Putamen (tissue), 1 donor: ENCODE results near the gene STAT4.
"Not testable (repeated sequence)": the region's sequence is repeated elsewhere in the genome, so short reads cannot be mapped to it uniquely, and the experiment has no call there.

ENCODE experiments used
- DNase-seq: peaks from one replicate; pipeline ENCODE4 v3.0.0-alpha.2; 2016; ENCODE audit warnings: low spot score

STAT4 gene

GRCh38 chr2:191013932-191014652 is 136.7 kb downstream of the STAT4 start, which contains the start of gene STAT1:
TSS of gene STAT1 (minus strand) at chr2:191014171. CDS start at chr2:191010003, 4,168 bp downstream.
- peak; percentile 92 for DNase-seq

GRCh38 chr2:191013682-191013931 is 137.2 kb downstream of the STAT4 start:
- no peak for DNase-seq

GRCh38 chr2:191012845-191013681 is 137.7 kb downstream of the STAT4 start:
- DNase-seq = no peak

GRCh38 chr2:191012346-191012745 is 138.4 kb downstream of the STAT4 start:
- DNase-seq = no peak

- DNase-seq = no peak
Measured at GRCh38 chr2:191010887-191011885, 139.6 kb downstream of the STAT4 start.

GRCh38 chr2:191009541-191010374 is 141.0 kb downstream of the STAT4 start:
- DNase-seq = no peak

GRCh38 chr2:191008286-191008685 is 142.5 kb downstream of the STAT4 start:
- DNase-seq = no peak

- no peak for DNase-seq
Measured at GRCh38 chr2:191006997-191007783, 143.6 kb downstream of the STAT4 start.

GRCh38 chr2:191006297-191006696 is 144.5 kb downstream of the STAT4 start:
- no peak for DNase-seq

GRCh38 chr2:191003405-191004309 is 147.1 kb downstream of the STAT4 start:
- DNase-seq = no peak

GRCh38 chr2:191001624-191002023 is 149.2 kb downstream of the STAT4 start:
- no peak for DNase-seq

GRCh38 chr2:191001032-191001431 is 149.8 kb downstream of the STAT4 start:
- DNase-seq = no peak

GRCh38 chr2:190999949-191000665 is 150.7 kb downstream of the STAT4 start:
- DNase-seq = no peak

GRCh38 chr2:190999058-190999457 is 151.7 kb downstream of the STAT4 start:
- no peak for DNase-seq

GRCh38 chr2:190997526-190998113 is 153.2 kb downstream of the STAT4 start:
- no peak for DNase-seq

- no peak for DNase-seq
Measured at GRCh38 chr2:190996947-190997346, 153.8 kb downstream of the STAT4 start.

GRCh38 chr2:190996338-190996946 is 154.4 kb downstream of the STAT4 start:
- no peak for DNase-seq

- DNase-seq = not testable (repeated sequence)
Measured at GRCh38 chr2:190995315-190995714, 155.5 kb downstream of the STAT4 start.
